Smooth muscle cell (in vitro differentiated cells): Measurements from ENCODE around the gene CCL19. TPM values are rescaled to one million over a fixed set of nuclear protein-coding genes. Genes with fewer than 3 reads are reported as not detected.

Experiments used
- DNase-seq: peaks from one replicate; lab custom pipeline; 2025; ENCODE audit not compliant: unreplicated experiment; lab: John Stamatoyannopoulos, UW
- H2AFZ ChIP-seq: fragments of 200-600 bp; sonication (generic); 2 replicates; pipeline ENCODE4 v1.6.0; 2016; ENCODE audit warnings: antibody characterized with exemption, low read depth, mild to moderate bottlenecking
- H3F3A ChIP-seq: fragments of 200-600 bp; sonication (generic); 2 replicates; pipeline ENCODE4 v1.6.0; 2017; ENCODE audit warnings: antibody characterized with exemption, low read depth
- H3K27ac ChIP-seq: fragments of 200-600 bp; sonication (generic); 2 replicates; pipeline ENCODE4 v1.5.1; 2016; ENCODE audit warnings: low read depth, mild to moderate bottlenecking
- H3K27me3 ChIP-seq: fragments of 200-600 bp; sonication (generic); 2 replicates; pipeline ENCODE4 v1.6.1; 2016; ENCODE audit warnings: low read depth, mild to moderate bottlenecking
- H3K36me3 ChIP-seq: fragments of 200-600 bp; sonication (generic); 2 replicates; pipeline ENCODE4 v1.5.1; 2016; ENCODE audit warnings: low read depth
- H3K4me1 ChIP-seq: fragments of 200-600 bp; sonication (generic); 2 replicates; pipeline ENCODE4 v1.5.1; 2016; ENCODE audit warnings: low read depth
- H3K4me2 ChIP-seq: fragments of 200-600 bp; sonication (generic); 2 replicates; pipeline ENCODE4 v1.6.0; 2016; ENCODE audit warnings: mild to moderate bottlenecking
- H3K4me3 ChIP-seq: fragments of 200-600 bp; sonication (generic); 2 replicates; pipeline ENCODE4 v1.5.1; 2016; ENCODE audit warnings: mild to moderate bottlenecking
- H3K79me2 ChIP-seq: fragments of 200-600 bp; sonication (generic); 2 replicates; pipeline ENCODE4 v1.6.0; 2016; ENCODE audit warnings: low read depth, mild to moderate bottlenecking
- H3K9ac ChIP-seq: fragments of 200-600 bp; sonication (generic); 2 replicates; pipeline ENCODE4 v1.6.0; 2016; ENCODE audit warnings: low read depth
- H3K9me3 ChIP-seq: fragments of 200-600 bp; sonication (generic); replicated peaks from 2 replicates; pipeline ENCODE4 v1.5.1; 2016; ENCODE audit warnings: low read depth
- H4K20me1 ChIP-seq: fragments of 200-600 bp; sonication (generic); 2 replicates; pipeline ENCODE4 v1.6.0; 2016; ENCODE audit warnings: low read depth
- WGBS: methylation state at CpG from one replicate; pipeline ENCODE4 v1.1.7; 2016; ENCODE audit warnings: low lambda C conversion rate; 5-methylcytosine and 5-hydroxymethylcytosine counted together
- polyA plus RNA-seq: library from polyadenylated mRNA; unstranded; fragments of >200 nt; fragmentation: Nextera tagmentation; extraction: Ambion mirVana; gene quantifications from 2 replicates; pipeline ENCODE4 v1.2.1, GENCODE V29; 2016
- total RNA-seq: library from RNA; depleted of rRNA; stranded (reverse); fragments of >200 nt; gene quantifications from 2 replicates; pipeline ENCODE4 v1.2.3, GENCODE V29; 2014
- TF ChIP-seq, protein P1 (sequence below): fragments of 200-600 bp; sonication (generic); IDR thresholded peaks from 2 replicates; pipeline ENCODE4 v1.5.1; 2017; ENCODE audit warnings: borderline replicate concordance, mild to moderate bottlenecking, antibody characterized with exemption; ENCODE audit not compliant: insufficient read depth, poor library complexity, severe bottlenecking

The CCL19 gene
- total and polyA plus RNA-seq, 2 experiments from 2014 or later: not detected

DNA sequence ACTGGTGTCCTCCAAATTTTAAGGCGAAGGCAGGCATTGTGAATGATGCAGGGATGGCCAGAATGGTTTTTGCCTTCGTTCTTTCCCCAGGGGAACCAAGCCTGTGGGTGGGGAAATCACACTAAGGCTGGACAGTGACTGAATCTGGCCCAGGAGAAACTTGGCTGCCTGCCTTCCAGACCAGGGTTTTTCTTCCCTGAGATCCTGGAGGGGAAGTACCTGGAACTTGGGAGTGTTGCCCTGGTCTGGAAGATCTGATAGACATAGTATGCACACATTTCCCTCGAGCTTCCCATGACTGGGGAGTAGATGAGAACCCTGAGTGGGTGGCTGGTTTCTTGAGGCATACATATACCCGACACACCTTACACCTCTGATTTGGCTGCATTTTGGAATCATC, 39.8 kb downstream of the CCL19 start:
- H3K79me2 ChIP-seq: peaks cover 21% of the 10 kb centered on the region
- H4K20me1 ChIP-seq: no peaks in the 10 kb centered on the region
- 59% methylated on average over 4 of the region's 4 CpGs for WGBS
- peaks cover 27% of the 10 kb centered on the region for H3K4me1 ChIP-seq
- H3K27me3 ChIP-seq: no peaks in the 10 kb centered on the region
- no peaks in the 10 kb centered on the region for H3K9me3 ChIP-seq
- H2AFZ ChIP-seq: peak overlapping the region; percentile 71
- H3K27ac ChIP-seq: peak overlapping the region; percentile 79
- TF ChIP-seq, protein P1, sequence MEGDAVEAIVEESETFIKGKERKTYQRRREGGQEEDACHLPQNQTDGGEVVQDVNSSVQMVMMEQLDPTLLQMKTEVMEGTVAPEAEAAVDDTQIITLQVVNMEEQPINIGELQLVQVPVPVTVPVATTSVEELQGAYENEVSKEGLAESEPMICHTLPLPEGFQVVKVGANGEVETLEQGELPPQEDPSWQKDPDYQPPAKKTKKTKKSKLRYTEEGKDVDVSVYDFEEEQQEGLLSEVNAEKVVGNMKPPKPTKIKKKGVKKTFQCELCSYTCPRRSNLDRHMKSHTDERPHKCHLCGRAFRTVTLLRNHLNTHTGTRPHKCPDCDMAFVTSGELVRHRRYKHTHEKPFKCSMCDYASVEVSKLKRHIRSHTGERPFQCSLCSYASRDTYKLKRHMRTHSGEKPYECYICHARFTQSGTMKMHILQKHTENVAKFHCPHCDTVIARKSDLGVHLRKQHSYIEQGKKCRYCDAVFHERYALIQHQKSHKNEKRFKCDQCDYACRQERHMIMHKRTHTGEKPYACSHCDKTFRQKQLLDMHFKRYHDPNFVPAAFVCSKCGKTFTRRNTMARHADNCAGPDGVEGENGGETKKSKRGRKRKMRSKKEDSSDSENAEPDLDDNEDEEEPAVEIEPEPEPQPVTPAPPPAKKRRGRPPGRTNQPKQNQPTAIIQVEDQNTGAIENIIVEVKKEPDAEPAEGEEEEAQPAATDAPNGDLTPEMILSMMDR: no peak
- H3F3A ChIP-seq: peaks cover 17% of the 10 kb centered on the region
- peak overlapping the region; percentile 76 for H3K9ac ChIP-seq
- no peaks in the 10 kb centered on the region for H3K36me3 ChIP-seq
- peak overlapping the region; percentile 86 for H3K4me2 ChIP-seq
- H3K4me3 ChIP-seq: peak overlapping the region; percentile 48
- DNase-seq: no peak

DNA sequence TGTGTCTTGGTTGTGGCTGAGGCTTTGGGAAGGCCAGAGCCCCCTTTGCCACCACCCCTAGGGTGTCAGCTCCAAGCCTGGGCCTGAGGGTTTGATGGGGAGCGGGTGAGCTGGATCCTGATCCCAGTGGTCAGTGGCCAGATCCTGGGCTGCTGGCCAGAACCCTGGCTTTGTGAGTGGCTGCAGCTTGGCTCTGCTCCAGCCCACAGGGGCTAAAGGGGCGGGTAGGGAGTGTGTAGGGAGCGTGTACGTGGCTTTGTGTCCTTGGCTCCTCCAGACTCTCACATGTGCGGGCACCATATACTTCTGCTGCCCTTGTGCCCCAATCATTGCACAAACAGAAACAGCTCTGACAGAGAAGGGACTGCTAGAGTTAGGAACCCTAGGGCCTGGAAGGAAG, 40.3 kb downstream of the CCL19 start:
- Histone ChIP-seq H3K9ac (no peak overlapping the region), H2AFZ (no peak overlapping the region), H4K20me1 (no peaks in the 10 kb centered on the region), H3K79me2 (peaks cover 21% of the 10 kb centered on the region), H3K27ac (peak overlapping the region; percentile 79), H3K4me3 (no peak overlapping the region), H3F3A (peaks cover 17% of the 10 kb centered on the region), H3K4me2 (peak overlapping the region; percentile 86), H3K27me3 (no peaks in the 10 kb centered on the region), H3K36me3 (no peaks in the 10 kb centered on the region), H3K9me3 (no peaks in the 10 kb centered on the region), H3K4me1 (peaks cover 27% of the 10 kb centered on the region)
- TF ChIP-seq, protein P1: no peak
- 87% methylated on average over 5 of the region's 5 CpGs for WGBS
- DNase-seq: no peak

DNA sequence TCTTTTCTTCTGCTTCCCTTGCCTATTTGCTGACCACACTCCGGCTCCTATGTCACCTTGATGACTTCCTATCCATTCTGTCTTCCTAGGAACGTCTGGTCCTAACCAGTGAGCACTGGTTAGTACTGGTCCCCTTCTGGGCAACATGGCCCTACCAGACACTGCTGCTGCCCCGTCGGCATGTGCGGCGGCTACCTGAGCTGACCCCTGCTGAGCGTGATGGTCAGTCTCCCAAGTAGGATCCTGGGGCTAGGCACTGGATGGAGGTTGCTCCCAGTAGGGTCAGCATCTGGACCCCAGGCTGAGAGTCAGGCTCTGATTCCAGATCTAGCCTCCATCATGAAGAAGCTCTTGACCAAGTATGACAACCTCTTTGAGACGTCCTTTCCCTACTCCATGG, 42.4 kb downstream of the CCL19 start:
- H3K27me3 ChIP-seq: no peaks in the 10 kb centered on the region
- no peak overlapping the region for H2AFZ ChIP-seq
- H3K4me1 ChIP-seq: peaks cover 22% of the 10 kb centered on the region
- H3K9me3 ChIP-seq: no peaks in the 10 kb centered on the region
- no peak overlapping the region for H3K4me2 ChIP-seq
- peaks cover 21% of the 10 kb centered on the region for H3K79me2 ChIP-seq
- no peaks in the 10 kb centered on the region for H4K20me1 ChIP-seq
- H3K4me3 ChIP-seq: no peak overlapping the region
- WGBS: 96% methylated on average over 8 of the region's 8 CpGs
- no peaks in the 10 kb centered on the region for H3K36me3 ChIP-seq
- no peak for DNase-seq
- H3K9ac ChIP-seq: no peak overlapping the region
- peaks cover 17% of the 10 kb centered on the region for H3F3A ChIP-seq
- TF ChIP-seq, protein P1: no peak
- no peak overlapping the region for H3K27ac ChIP-seq

DNA sequence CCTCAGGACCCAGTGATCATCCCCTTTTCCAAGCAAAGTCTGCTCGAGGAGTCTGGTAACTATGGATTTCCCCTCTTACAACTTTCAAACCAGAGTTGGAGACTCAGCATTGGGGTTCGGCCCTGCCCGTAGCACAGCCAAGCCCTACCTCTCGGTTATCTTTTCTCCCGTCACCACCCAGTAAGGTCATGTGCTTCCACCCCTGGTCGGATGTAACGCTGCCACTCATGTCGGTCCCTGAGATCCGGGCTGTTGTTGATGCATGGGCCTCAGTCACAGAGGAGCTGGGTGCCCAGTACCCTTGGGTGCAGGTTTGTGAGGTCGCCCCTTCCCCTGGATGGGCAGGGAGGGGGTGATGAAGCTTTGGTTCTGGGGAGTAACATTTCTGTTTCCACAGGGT, 43.4 kb downstream of the CCL19 start:
- Histone ChIP-seq H2AFZ (no peak overlapping the region), H3K4me2 (peak overlapping the region; percentile 96), H3K4me1 (peaks cover 12% of the 10 kb centered on the region), H3F3A (peaks cover 14% of the 10 kb centered on the region), H3K27me3 (no peaks in the 10 kb centered on the region), H4K20me1 (no peaks in the 10 kb centered on the region), H3K9ac (peak overlapping the region; percentile 46), H3K36me3 (no peaks in the 10 kb centered on the region), H3K79me2 (peaks cover 21% of the 10 kb centered on the region), H3K4me3 (peak overlapping the region; percentile 73), H3K9me3 (no peaks in the 10 kb centered on the region), H3K27ac (peak overlapping the region; percentile 58)
- no peak for DNase-seq
- TF ChIP-seq, protein P1: no peak
- 85% methylated on average over 10 of the region's 10 CpGs for WGBS
